ENCODE results near the gene PNCK. TPM values are rescaled to one million over a fixed set of nuclear protein-coding genes. Genes with fewer than 3 reads are reported as not detected.

The PNCK gene
- total RNA-seq, 1 donor from 2014 or later: 1.4 TPM

- no peak overlapping the region for H3K4me3 ChIP-seq
- H3K27me3 ChIP-seq: no peaks in the 10 kb centered on the region
- H3K9me3 ChIP-seq: no peaks in the 10 kb centered on the region
- TF ChIP-seq, protein P1, sequence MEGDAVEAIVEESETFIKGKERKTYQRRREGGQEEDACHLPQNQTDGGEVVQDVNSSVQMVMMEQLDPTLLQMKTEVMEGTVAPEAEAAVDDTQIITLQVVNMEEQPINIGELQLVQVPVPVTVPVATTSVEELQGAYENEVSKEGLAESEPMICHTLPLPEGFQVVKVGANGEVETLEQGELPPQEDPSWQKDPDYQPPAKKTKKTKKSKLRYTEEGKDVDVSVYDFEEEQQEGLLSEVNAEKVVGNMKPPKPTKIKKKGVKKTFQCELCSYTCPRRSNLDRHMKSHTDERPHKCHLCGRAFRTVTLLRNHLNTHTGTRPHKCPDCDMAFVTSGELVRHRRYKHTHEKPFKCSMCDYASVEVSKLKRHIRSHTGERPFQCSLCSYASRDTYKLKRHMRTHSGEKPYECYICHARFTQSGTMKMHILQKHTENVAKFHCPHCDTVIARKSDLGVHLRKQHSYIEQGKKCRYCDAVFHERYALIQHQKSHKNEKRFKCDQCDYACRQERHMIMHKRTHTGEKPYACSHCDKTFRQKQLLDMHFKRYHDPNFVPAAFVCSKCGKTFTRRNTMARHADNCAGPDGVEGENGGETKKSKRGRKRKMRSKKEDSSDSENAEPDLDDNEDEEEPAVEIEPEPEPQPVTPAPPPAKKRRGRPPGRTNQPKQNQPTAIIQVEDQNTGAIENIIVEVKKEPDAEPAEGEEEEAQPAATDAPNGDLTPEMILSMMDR (IDR thresholded peaks at IDR 0.05): no peak
- no peak overlapping the region for H3K27ac ChIP-seq
- H3K4me1 ChIP-seq: no peaks in the 10 kb centered on the region
- DNase-seq (ENCODE audit: low spot score in 2 of 2): peak in 1 of 2 donors; percentile 0
- intact Hi-C loops (cut with DNase I): no loop called here
- H3K36me3 ChIP-seq: no peaks in the 10 kb centered on the region
Observed at GRCh38 chrX:153625271-153626024, 48.2 kb downstream of the PNCK start.

DNA sequence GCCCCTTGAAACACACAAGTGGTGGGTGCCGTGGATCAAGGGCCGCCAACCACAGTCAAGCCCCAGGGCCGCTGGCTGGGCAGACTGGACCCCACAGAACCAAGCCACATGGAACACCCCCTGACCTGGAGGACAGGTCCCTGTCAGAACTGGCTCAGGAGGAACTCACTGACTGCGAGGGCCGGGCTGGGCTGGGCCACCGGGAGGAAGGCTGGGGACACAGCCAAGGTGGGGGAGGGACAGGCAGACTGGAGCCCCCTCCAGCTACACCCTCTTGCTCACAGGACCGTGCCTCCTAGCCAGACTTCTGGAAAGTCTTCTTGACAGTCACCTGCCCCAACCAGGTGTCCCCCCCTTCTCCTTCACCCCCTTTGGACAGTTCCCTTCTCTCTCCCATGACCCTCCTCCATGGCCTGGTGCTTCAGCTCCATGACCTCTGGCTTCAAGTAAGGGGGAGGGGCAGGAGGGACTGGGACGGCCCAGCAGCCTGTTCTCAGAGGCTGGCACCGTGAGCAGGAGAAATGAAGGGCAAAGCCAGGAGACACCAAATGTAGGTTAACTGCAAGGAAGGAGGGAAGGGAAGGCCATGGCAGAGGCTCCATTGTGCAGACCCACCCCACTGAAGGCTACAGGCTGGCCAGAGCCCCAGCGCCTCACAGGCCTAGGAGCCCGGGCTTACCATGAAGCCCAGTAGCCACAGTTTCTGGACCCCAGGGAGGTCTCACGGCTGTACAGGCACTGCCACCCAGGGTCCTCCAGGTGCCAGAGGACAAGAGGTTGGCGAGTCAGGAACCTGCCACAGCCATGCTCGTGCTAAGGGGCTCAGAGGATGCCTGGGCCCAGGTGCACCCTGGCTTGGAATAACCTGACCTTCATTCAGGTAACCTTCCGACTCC lies 49.2 kb downstream of the PNCK start:
- no peaks in the 10 kb centered on the region for H3K9me3 ChIP-seq
- TF ChIP-seq, protein P1 (IDR thresholded peaks at IDR 0.05): no peak
- H3K27me3 ChIP-seq: no peaks in the 10 kb centered on the region
- peak in 1 of 2 donors; percentile 1 for DNase-seq (ENCODE audit: low spot score in 2 of 2)
- H3K36me3 ChIP-seq: no peaks in the 10 kb centered on the region
- no peaks in the 10 kb centered on the region for H3K4me1 ChIP-seq
- H3K27ac ChIP-seq: no peak overlapping the region
- no peak overlapping the region for H3K4me3 ChIP-seq
- intact Hi-C loops (cut with DNase I): no loop called here

DNA sequence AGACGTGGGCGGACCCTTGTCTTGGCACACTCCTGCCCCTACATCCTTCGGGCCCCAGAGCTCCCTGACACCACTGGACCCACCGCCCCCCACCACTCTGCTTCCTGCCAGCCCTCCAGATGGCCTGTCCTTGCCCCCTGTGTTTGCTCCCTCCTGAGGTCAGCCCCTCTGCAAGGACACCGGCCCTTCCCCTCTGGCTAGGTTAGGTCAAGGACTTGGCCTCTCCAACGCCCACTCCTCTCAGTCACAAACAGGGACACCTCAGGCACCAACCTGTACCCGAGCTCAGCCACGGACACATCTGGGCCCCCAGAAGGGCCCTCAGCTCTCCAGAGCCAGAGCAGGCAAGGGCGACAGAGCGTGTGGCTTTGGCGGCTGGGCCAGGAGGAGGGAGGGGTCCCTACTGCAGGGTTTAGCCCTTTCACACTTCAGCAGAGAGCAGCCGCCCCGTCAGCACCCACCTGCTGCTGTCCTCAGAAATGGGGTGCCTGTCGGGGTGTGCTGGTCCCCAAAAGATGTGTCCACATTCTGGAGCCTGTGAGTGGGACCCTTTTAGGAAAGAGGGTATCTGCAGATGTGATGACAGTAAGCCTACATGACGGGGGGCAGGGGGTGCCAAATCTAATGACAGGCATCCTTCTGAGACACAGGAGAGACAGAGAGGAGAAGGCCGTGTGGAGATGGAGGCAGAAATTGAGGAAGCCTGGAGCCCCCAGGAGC lies 50.1 kb downstream of the PNCK start:
- TF ChIP-seq, protein P1 (IDR thresholded peaks at IDR 0.05): no peak
- no peaks in the 10 kb centered on the region for H3K9me3 ChIP-seq
- H3K4me1 ChIP-seq: no peaks in the 10 kb centered on the region
- H3K27ac ChIP-seq: no peak overlapping the region
- no peaks in the 10 kb centered on the region for H3K27me3 ChIP-seq
- H3K36me3 ChIP-seq: no peaks in the 10 kb centered on the region
- DNase-seq (ENCODE audit: low spot score in 2 of 2): peak in 1 of 2 donors; percentile 4
- H3K4me3 ChIP-seq: no peak overlapping the region
- intact Hi-C loops (cut with DNase I): no loop called here

DNA sequence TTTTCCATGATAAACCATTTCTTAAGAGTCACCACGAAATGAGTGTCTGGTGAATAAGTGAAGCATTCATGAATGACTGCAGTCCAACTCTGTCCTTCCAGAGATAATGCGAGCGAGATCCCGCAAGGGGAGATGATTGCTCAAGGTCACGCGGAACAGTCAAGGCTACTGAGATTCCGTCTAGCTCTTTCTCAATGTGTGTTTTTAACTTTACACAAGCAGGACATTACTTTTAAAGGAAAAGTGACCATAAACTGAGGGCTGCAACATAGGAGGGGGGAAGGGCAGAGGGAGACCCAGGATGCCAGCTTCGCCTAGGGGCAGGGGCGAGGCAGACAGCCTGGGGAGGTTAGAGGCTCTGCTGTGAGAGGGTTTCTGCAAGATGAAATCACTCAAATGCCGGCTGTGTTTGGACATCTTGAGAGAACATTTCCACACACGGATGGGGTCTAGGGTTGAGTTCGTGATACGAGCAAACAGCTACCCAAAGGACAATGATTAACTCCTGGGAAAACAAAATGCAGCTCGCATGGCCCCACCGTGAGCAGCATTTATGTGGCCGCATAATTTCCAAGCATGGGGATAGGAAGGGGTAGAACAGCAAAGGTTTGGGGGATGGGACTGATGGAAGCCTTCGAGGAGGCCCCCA lies 50.8 kb downstream of the PNCK start:
- H3K27me3 ChIP-seq: no peaks in the 10 kb centered on the region

More for the DNA sequence above, 50.8 kb downstream of the PNCK start:
- H3K4me1 ChIP-seq: no peaks in the 10 kb centered on the region
- TF ChIP-seq, protein P1 (IDR thresholded peaks at IDR 0.05): no peak
- DNase-seq (ENCODE audit: low spot score in 2 of 2): no peak
- no peak overlapping the region for H3K27ac ChIP-seq
- H3K4me3 ChIP-seq: no peak overlapping the region
- no peaks in the 10 kb centered on the region for H3K9me3 ChIP-seq
- H3K36me3 ChIP-seq: no peaks in the 10 kb centered on the region
- intact Hi-C loops (cut with DNase I): no loop called here

Data from ascending aorta (tissue), 2 donors.